Measurements from ENCODE around the gene RGMA.

The RGMA gene

DNA sequence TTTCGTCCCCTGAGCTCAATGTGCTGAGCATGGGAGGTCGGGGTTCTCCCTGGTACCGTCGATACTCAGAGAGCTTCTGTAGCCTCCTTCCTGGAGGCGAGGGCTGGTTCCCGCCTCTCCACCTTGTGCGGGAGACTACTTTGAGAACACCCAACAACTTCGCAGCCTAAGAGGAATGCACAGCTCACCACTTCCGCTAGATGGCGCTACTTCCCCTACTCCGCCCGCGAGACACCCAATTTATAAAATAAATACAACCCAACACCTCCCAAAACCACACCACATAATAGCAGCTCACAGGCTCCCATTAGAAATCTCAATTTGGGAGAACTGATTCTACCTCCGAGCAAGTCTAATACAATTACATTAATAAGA is 1.2 kb downstream of the RGMA start:
- Histone ChIP-seq H3K9me3 (ENCODE audit: insufficient read depth, low read depth, low read length) (peaks cover 3% of the 10 kb centered on the region), H2BK5ac (ENCODE audit: low read depth, low read length, poor library complexity) (no peak overlapping the region), H3K27ac (ENCODE audit: low read depth, low read length) (no peak overlapping the region), H2BK120ac (ENCODE audit: insufficient read depth, low read length, poor library complexity) (no peak overlapping the region), H3K4me1 (ENCODE audit: control insufficient read depth in 1 of 2, insufficient read depth in 2 of 2, low read length in 2 of 2) (peaks cover 7% of the 10 kb centered on the region in 2 experiments), H3K9ac (ENCODE audit: low read length) (no peak overlapping the region), H3K79me2 (ENCODE audit: control insufficient read depth, insufficient read depth, low read length, poor library complexity) (no peaks in the 10 kb centered on the region), H4K91ac (ENCODE audit: low read depth, low read length) (no peak overlapping the region), H3K27me3 (ENCODE audit: insufficient read depth, low read length) (peaks cover 31% of the 10 kb centered on the region), H4K12ac (ENCODE audit: low read depth, low read length) (no peak overlapping the region), H2AK5ac (ENCODE audit: low read length) (no peak overlapping the region), H3K18ac (ENCODE audit: low read length) (no peak overlapping the region), H3K36me3 (ENCODE audit: control insufficient read depth in 1 of 2, insufficient read depth in 2 of 2, low read length in 2 of 2) (no peaks in the 10 kb centered on the region), H2AFZ (ENCODE audit: insufficient read depth, low read length, poor library complexity) (no peak overlapping the region), H3K23ac (ENCODE audit: low read length) (no peak overlapping the region), H2BK12ac (ENCODE audit: low read length) (no peak overlapping the region), H4K8ac (ENCODE audit: low read depth, low read length) (no peak overlapping the region), H3K14ac (ENCODE audit: low read length) (no peak overlapping the region), H3K4me3 (ENCODE audit: low read depth, low read length) (no peak overlapping the region), H3K4ac (ENCODE audit: low read depth, low read length) (no peak overlapping the region), H3K4me2 (ENCODE audit: low read length) (peak overlapping the region; percentile 87), H3K79me1 (ENCODE audit: low read length) (no peaks in the 10 kb centered on the region)
- WGBS (ENCODE audit: extremely low coverage, insufficient coverage, insufficient read length): no CpG with 5 or more reads among the region's 14 CpGs
- DNase-seq: peak; percentile 57 to 85

- Histone ChIP-seq H3K4me3 (ENCODE audit: low read depth, low read length) (no peak overlapping the region), H3K4ac (ENCODE audit: low read depth, low read length) (no peak overlapping the region), H4K8ac (ENCODE audit: low read depth, low read length) (no peak overlapping the region), H2AK5ac (ENCODE audit: low read length) (no peak overlapping the region), H2BK5ac (ENCODE audit: low read depth, low read length, poor library complexity) (no peak overlapping the region), H3K18ac (ENCODE audit: low read length) (no peak overlapping the region), H3K4me1 (ENCODE audit: control insufficient read depth in 1 of 2, insufficient read depth in 2 of 2, low read length in 2 of 2) (peaks cover 7% of the 10 kb centered on the region in 2 experiments), H3K79me2 (ENCODE audit: control insufficient read depth, insufficient read depth, low read length, poor library complexity) (no peaks in the 10 kb centered on the region), H4K91ac (ENCODE audit: low read depth, low read length) (no peak overlapping the region), H4K12ac (ENCODE audit: low read depth, low read length) (no peak overlapping the region), H3K9ac (ENCODE audit: low read length) (no peak overlapping the region), H2BK12ac (ENCODE audit: low read length) (no peak overlapping the region), H3K79me1 (ENCODE audit: low read length) (no peaks in the 10 kb centered on the region), H2BK120ac (ENCODE audit: insufficient read depth, low read length, poor library complexity) (no peak overlapping the region), H3K36me3 (ENCODE audit: control insufficient read depth in 1 of 2, insufficient read depth in 2 of 2, low read length in 2 of 2) (no peaks in the 10 kb centered on the region), H3K23ac (ENCODE audit: low read length) (no peak overlapping the region), H3K27me3 (ENCODE audit: insufficient read depth, low read length) (peaks cover 31% of the 10 kb centered on the region), H3K4me2 (ENCODE audit: low read length) (no peak overlapping the region), H2AFZ (ENCODE audit: insufficient read depth, low read length, poor library complexity) (no peak overlapping the region), H3K27ac (ENCODE audit: low read depth, low read length) (no peak overlapping the region), H3K14ac (ENCODE audit: low read length) (no peak overlapping the region), H3K9me3 (ENCODE audit: insufficient read depth, low read depth, low read length) (peaks cover 2% of the 10 kb centered on the region)
- DNase-seq: no peak
- WGBS (ENCODE audit: extremely low coverage, insufficient coverage, insufficient read length): no CpG with 5 or more reads among the region's 2 CpGs
Measured at GRCh38 chr15:93086791-93087190, 2.2 kb downstream of the RGMA start.

GRCh38 chr15:93085692-93086091 is 3.3 kb downstream of the RGMA start:
- Histone ChIP-seq H3K4ac (ENCODE audit: low read depth, low read length) (no peak overlapping the region), H3K27me3 (ENCODE audit: insufficient read depth, low read length) (peaks cover 27% of the 10 kb centered on the region), H2AFZ (ENCODE audit: insufficient read depth, low read length, poor library complexity) (no peak overlapping the region), H2AK5ac (ENCODE audit: low read length) (no peak overlapping the region), H3K9ac (ENCODE audit: low read length) (no peak overlapping the region), H2BK5ac (ENCODE audit: low read depth, low read length, poor library complexity) (no peak overlapping the region), H3K18ac (ENCODE audit: low read length) (no peak overlapping the region), H4K8ac (ENCODE audit: low read depth, low read length) (no peak overlapping the region), H3K27ac (ENCODE audit: low read depth, low read length) (no peak overlapping the region), H2BK120ac (ENCODE audit: insufficient read depth, low read length, poor library complexity) (no peak overlapping the region), H4K91ac (ENCODE audit: low read depth, low read length) (no peak overlapping the region), H3K79me2 (ENCODE audit: control insufficient read depth, insufficient read depth, low read length, poor library complexity) (no peaks in the 10 kb centered on the region), H3K36me3 (ENCODE audit: control insufficient read depth in 1 of 2, insufficient read depth in 2 of 2, low read length in 2 of 2) (no peaks in the 10 kb centered on the region), H2BK12ac (ENCODE audit: low read length) (no peak overlapping the region), H3K4me3 (ENCODE audit: low read depth, low read length) (no peak overlapping the region), H3K4me1 (ENCODE audit: control insufficient read depth in 1 of 2, insufficient read depth in 2 of 2, low read length in 2 of 2) (peaks cover 7% of the 10 kb centered on the region in 2 experiments), H3K23ac (ENCODE audit: low read length) (no peak overlapping the region), H3K79me1 (ENCODE audit: low read length) (no peaks in the 10 kb centered on the region), H4K12ac (ENCODE audit: low read depth, low read length) (no peak overlapping the region), H3K14ac (ENCODE audit: low read length) (no peak overlapping the region), H3K9me3 (ENCODE audit: insufficient read depth, low read depth, low read length) (peaks cover 2% of the 10 kb centered on the region), H3K4me2 (ENCODE audit: low read length) (no peak overlapping the region)
- WGBS (ENCODE audit: extremely low coverage, insufficient coverage, insufficient read length): no CpG with 5 or more reads among the region's 1 CpG
- DNase-seq: no peak

DNA sequence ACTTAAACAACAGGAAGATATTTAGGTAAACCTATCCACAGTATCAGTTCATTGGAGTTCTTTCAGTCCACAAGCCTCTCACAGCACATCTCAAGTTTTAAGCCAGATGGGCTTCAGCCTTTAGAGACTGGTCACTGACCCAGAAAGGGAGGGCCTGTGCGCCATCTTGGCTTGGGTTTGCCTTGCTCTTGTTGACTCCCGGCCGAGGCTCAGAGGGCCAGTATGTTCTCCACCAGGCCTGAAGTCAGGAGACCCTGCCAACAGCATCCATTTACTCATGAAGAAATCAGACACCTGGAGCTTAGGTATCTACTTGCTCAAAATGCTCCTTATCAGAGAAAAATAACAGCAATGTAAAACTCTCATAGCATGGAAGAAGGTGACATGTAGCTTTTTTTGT is 6.2 kb downstream of the RGMA start:
- no peak overlapping the region for H3K27ac ChIP-seq (ENCODE audit: low read depth, low read length)
- H4K91ac ChIP-seq (ENCODE audit: low read depth, low read length): no peak overlapping the region
- no peaks in the 10 kb centered on the region for H3K79me1 ChIP-seq (ENCODE audit: low read length)
- no peak overlapping the region for H3K4me3 ChIP-seq (ENCODE audit: low read depth, low read length)
- DNase-seq: no peak
- no CpG with 5 or more reads among the region's 3 CpGs for WGBS (ENCODE audit: extremely low coverage, insufficient coverage, insufficient read length)
- no peak overlapping the region for H2BK120ac ChIP-seq (ENCODE audit: insufficient read depth, low read length, poor library complexity)
- H3K79me2 ChIP-seq (ENCODE audit: control insufficient read depth, insufficient read depth, low read length, poor library complexity): no peaks in the 10 kb centered on the region
- peaks cover 2% of the 10 kb centered on the region for H3K9me3 ChIP-seq (ENCODE audit: insufficient read depth, low read depth, low read length)
- no peak overlapping the region for H3K23ac ChIP-seq (ENCODE audit: low read length)
- no peak overlapping the region for H3K9ac ChIP-seq (ENCODE audit: low read length)
- H3K18ac ChIP-seq (ENCODE audit: low read length): no peak overlapping the region
- H3K36me3 ChIP-seq (ENCODE audit: control insufficient read depth in 1 of 2, insufficient read depth in 2 of 2, low read length in 2 of 2): no peaks in the 10 kb centered on the region
- no peak overlapping the region for H2AFZ ChIP-seq (ENCODE audit: insufficient read depth, low read length, poor library complexity)
- H2BK12ac ChIP-seq (ENCODE audit: low read length): no peak overlapping the region
- H4K12ac ChIP-seq (ENCODE audit: low read depth, low read length): no peak overlapping the region
- no peak overlapping the region for H3K4ac ChIP-seq (ENCODE audit: low read depth, low read length)
- no peak overlapping the region for H4K8ac ChIP-seq (ENCODE audit: low read depth, low read length)
- H3K4me1 ChIP-seq (ENCODE audit: control insufficient read depth in 1 of 2, insufficient read depth in 2 of 2, low read length in 2 of 2): no peaks in the 10 kb centered on the region
- H3K4me2 ChIP-seq (ENCODE audit: low read length): no peak overlapping the region
- peaks cover under 1% of the 10 kb centered on the region for H3K27me3 ChIP-seq (ENCODE audit: insufficient read depth, low read length)
- H3K14ac ChIP-seq (ENCODE audit: low read length): no peak overlapping the region
- no peak overlapping the region for H2BK5ac ChIP-seq (ENCODE audit: low read depth, low read length, poor library complexity)
- H2AK5ac ChIP-seq (ENCODE audit: low read length): no peak overlapping the region
